Thymus (tissue), 11 donors: ENCODE results near the gene NDUFA8. TPM values are rescaled to one million over a fixed set of nuclear protein-coding genes. Genes with fewer than 3 reads are reported as not detected.

Experiments used
- DNase-seq, 9 donors: peaks; one replicate each; pipeline ENCODE4 v3.0.0-alpha.2; 2013; ENCODE audit warnings: low spot score in 9 of 9, low read depth in 6 of 9, missing footprints in 1 of 9
- H3K27ac ChIP-seq, 2 donors: one replicate each; pipeline ENCODE4 v1.5.1; 2013; ENCODE audit warnings: control low read depth in 1 of 2, low read depth in 1 of 2, low read length in 1 of 2, mild to moderate bottlenecking in 1 of 2, moderate library complexity in 1 of 2
- H3K27me3 ChIP-seq, 2 donors: one replicate each; pipeline ENCODE4 v1.5.1; 2013; ENCODE audit warnings: low read length in 1 of 2; ENCODE audit not compliant: control insufficient read depth in 2 of 2, insufficient read depth in 1 of 2
- H3K36me3 ChIP-seq, 2 donors: one replicate each; pipeline ENCODE4 v1.5.1; 2013; ENCODE audit warnings: low read length in 1 of 2, mild to moderate bottlenecking in 1 of 2, moderate library complexity in 1 of 2; ENCODE audit not compliant: control insufficient read depth in 2 of 2, insufficient read depth in 2 of 2
- H3K4me1 ChIP-seq, 2 donors: one replicate each; pipeline ENCODE4 v1.5.1; 2013; ENCODE audit warnings: low read length in 2 of 2; ENCODE audit not compliant: control insufficient read depth in 2 of 2, insufficient read depth in 2 of 2
- H3K4me3 ChIP-seq, 2 donors: one replicate each; pipeline ENCODE4 v1.5.1; 2013; ENCODE audit warnings: low read length in 2 of 2, control low read depth in 1 of 2, mild to moderate bottlenecking in 1 of 2
- H3K9me3 ChIP-seq, 2 donors: one replicate each; pipeline ENCODE4 v1.5.1; 2013; ENCODE audit warnings: low read length in 1 of 2, mild to moderate bottlenecking in 1 of 2; ENCODE audit not compliant: control insufficient read depth in 2 of 2, insufficient read depth in 1 of 2
- WGBS: extraction: QIAGEN DNeasy Blood & Tissue Kit; methylation state at CpG from one replicate; pipeline ENCODE4 v1.1.7; 2013; 5-methylcytosine and 5-hydroxymethylcytosine counted together
- polyA plus RNA-seq: library from polyadenylated mRNA; stranded (reverse); fragments of 200-250 nt; gene quantifications from one replicate; pipeline ENCODE4 v1.2.3, GENCODE V29; 2013
- total RNA-seq: library from RNA; stranded (reverse); fragments of 120-200 nt; gene quantifications from one replicate; pipeline ENCODE4 v1.2.4, GENCODE V29; 2013
- donor health status: healthy.

NDUFA8 gene
- total and polyA plus RNA-seq, 2 donors, result 42.8 to 55.9 TPM

- no peak for DNase-seq
- no peaks in the 10 kb centered on the region for H3K27me3 ChIP-seq
- no peaks in the 10 kb centered on the region for H3K4me1 ChIP-seq
Observed at GRCh38 chr9:122190597-122191381, 31.2 kb upstream of the NDUFA8 start.

GRCh38 chr9:122188369-122188768, 28.8 kb upstream of the NDUFA8 start:
- Histone ChIP-seq H3K36me3 (no peaks in the 10 kb centered on the region), H3K9me3 (no peaks in the 10 kb centered on the region), H3K27me3 (no peaks in the 10 kb centered on the region), H3K4me1 (no peaks in the 10 kb centered on the region), H3K27ac (no peak overlapping the region), H3K4me3 (no peak overlapping the region)
- 95% methylated on average over 6 of the region's 6 CpGs for WGBS
- no peak for DNase-seq

More at GRCh38 chr9:122190597-122191381, 31.2 kb upstream of the NDUFA8 start:
- no peak overlapping the region for H3K27ac ChIP-seq
- 90% methylated on average over 12 of the region's 12 CpGs for WGBS
- no peaks in the 10 kb centered on the region for H3K9me3 ChIP-seq
- no peaks in the 10 kb centered on the region for H3K36me3 ChIP-seq
- H3K4me3 ChIP-seq, result no peak overlapping the region

- no peaks in the 10 kb centered on the region for H3K27me3 ChIP-seq
- no peaks in the 10 kb centered on the region for H3K9me3 ChIP-seq
- H3K27ac ChIP-seq, result no peak overlapping the region
- no peaks in the 10 kb centered on the region for H3K36me3 ChIP-seq
- no peaks in the 10 kb centered on the region for H3K4me1 ChIP-seq
- no peak overlapping the region for H3K4me3 ChIP-seq
- 97% methylated on average over 8 of the region's 8 CpGs for WGBS
- DNase-seq, result no peak
Observed at GRCh38 chr9:122186777-122187470, 27.3 kb upstream of the NDUFA8 start.

- H3K4me3 ChIP-seq, result no peak overlapping the region
- no peaks in the 10 kb centered on the region for H3K36me3 ChIP-seq
- no peak for DNase-seq
- H3K9me3 ChIP-seq, result no peaks in the 10 kb centered on the region
- H3K27me3 ChIP-seq, result no peaks in the 10 kb centered on the region
- no peak overlapping the region for H3K27ac ChIP-seq
- H3K4me1 ChIP-seq, result no peaks in the 10 kb centered on the region
- 96% methylated on average over 5 of the region's 5 CpGs for WGBS
Observed at GRCh38 chr9:122186301-122186700, 26.7 kb upstream of the NDUFA8 start.

- no peaks in the 10 kb centered on the region for H3K27me3 ChIP-seq
- no peak for DNase-seq
- H3K36me3 ChIP-seq, result no peaks in the 10 kb centered on the region
- no peaks in the 10 kb centered on the region for H3K4me1 ChIP-seq
- 91% methylated on average over 1 of the region's 1 CpG for WGBS
- no peak overlapping the region for H3K27ac ChIP-seq
- no peaks in the 10 kb centered on the region for H3K9me3 ChIP-seq
- H3K4me3 ChIP-seq, result no peak overlapping the region
Observed at GRCh38 chr9:122184551-122184950, 25.0 kb upstream of the NDUFA8 start.

GRCh38 chr9:122183501-122183900, 23.9 kb upstream of the NDUFA8 start:
- Histone ChIP-seq H3K36me3 (no peaks in the 10 kb centered on the region), H3K4me1 (no peaks in the 10 kb centered on the region), H3K27me3 (no peaks in the 10 kb centered on the region), H3K9me3 (no peaks in the 10 kb centered on the region), H3K27ac (no peak overlapping the region), H3K4me3 (no peak overlapping the region)
- no peak for DNase-seq
- WGBS, result 85% methylated on average over 7 of the region's 7 CpGs

- 75% methylated on average over 4 of the region's 4 CpGs for WGBS
- no peaks in the 10 kb centered on the region for H3K9me3 ChIP-seq
- no peaks in the 10 kb centered on the region for H3K4me1 ChIP-seq
- peaks cover 0 to 3% of the 10 kb centered on the region in 2 donors for H3K27me3 ChIP-seq
- H3K36me3 ChIP-seq, result no peaks in the 10 kb centered on the region
- no peak for DNase-seq
- H3K27ac ChIP-seq, result no peak overlapping the region
- no peak overlapping the region for H3K4me3 ChIP-seq
Observed at GRCh38 chr9:122180633-122181032, 21.1 kb upstream of the NDUFA8 start.

- WGBS, result 85% methylated on average over 2 of the region's 2 CpGs
- no peaks in the 10 kb centered on the region for H3K4me1 ChIP-seq
Observed at GRCh38 chr9:122179690-122180074, 20.1 kb upstream of the NDUFA8 start.

GRCh38 chr9:122179054-122179689, 19.6 kb upstream of the NDUFA8 start:
- Histone ChIP-seq H3K9me3 (no peaks in the 10 kb centered on the region), H3K4me1 (no peaks in the 10 kb centered on the region), H3K36me3 (no peaks in the 10 kb centered on the region), H3K4me3 (no peak overlapping the region), H3K27me3 (peaks cover 0 to 6% of the 10 kb centered on the region in 2 donors), H3K27ac (no peak overlapping the region)
- WGBS, result 96% methylated on average over 5 of the region's 5 CpGs
- DNase-seq, result no peak

More at GRCh38 chr9:122179690-122180074, 20.1 kb upstream of the NDUFA8 start:
- H3K36me3 ChIP-seq, result no peaks in the 10 kb centered on the region
- no peak for DNase-seq
- no peaks in the 10 kb centered on the region for H3K9me3 ChIP-seq
- H3K27ac ChIP-seq, result no peak overlapping the region
- peaks cover 0 to 6% of the 10 kb centered on the region in 2 donors for H3K27me3 ChIP-seq
- H3K4me3 ChIP-seq, result no peak overlapping the region
